Measurements from ENCODE around the gene SRSF3.
"Not testable (repeated sequence)": the region's sequence is repeated elsewhere in the genome, so short reads cannot be mapped to it uniquely, and the experiment has no call there.

The SRSF3 gene

GRCh38 chr6:36608788-36609563, 14.8 kb downstream of the SRSF3 start:
- no peak for TF ChIP-seq CTCF (IDR thresholded peaks at IDR 0.05; ENCODE audit: low read depth, low read length, missing control alignments)
- Histone ChIP-seq H3K4me3 (ENCODE audit: low read depth, low read length) (no peak overlapping the region), H3K27ac (no peak overlapping the region), H3K36me3 (replicated peaks) (peaks cover 54% of the 10 kb centered on the region), H3K27me3 (replicated peaks) (no peaks in the 10 kb centered on the region)
- in situ Hi-C loops (cut with HindIII; ENCODE audit: low pct_ligation_motif_present, low sequenced_read_pairs) = no loop called here
- DNase-seq = no peak

DNA sequence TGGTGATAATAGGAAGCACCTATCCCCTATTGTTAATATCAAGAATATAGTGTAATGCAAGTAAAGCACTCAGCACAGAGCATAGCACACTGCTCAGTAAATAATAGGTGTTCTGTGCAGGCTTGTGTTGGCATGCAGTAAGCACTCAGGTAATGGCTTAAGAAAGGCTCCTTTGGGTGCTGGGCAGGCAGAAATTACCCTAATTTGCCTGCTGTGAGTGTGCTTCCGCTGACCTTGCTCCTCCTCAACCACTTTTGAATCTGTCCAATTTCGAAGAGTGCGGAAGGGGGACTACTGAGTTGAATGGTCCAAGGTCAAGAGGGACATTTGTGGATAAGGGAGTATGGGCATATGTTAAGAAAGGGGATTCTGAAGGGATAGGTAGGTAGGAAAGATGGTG, 15.4 kb downstream of the SRSF3 start:
- Histone ChIP-seq H3K4me3 (ENCODE audit: low read depth, low read length) (no peak overlapping the region), H3K27me3 (replicated peaks) (no peaks in the 10 kb centered on the region), H3K36me3 (replicated peaks) (peaks cover 48% of the 10 kb centered on the region), H3K27ac (no peak overlapping the region)
- no peak for TF ChIP-seq CTCF (IDR thresholded peaks at IDR 0.05; ENCODE audit: low read depth, low read length, missing control alignments)
- DNase-seq = no peak
- in situ Hi-C loops (cut with HindIII; ENCODE audit: low pct_ligation_motif_present, low sequenced_read_pairs) = no loop called here

DNA sequence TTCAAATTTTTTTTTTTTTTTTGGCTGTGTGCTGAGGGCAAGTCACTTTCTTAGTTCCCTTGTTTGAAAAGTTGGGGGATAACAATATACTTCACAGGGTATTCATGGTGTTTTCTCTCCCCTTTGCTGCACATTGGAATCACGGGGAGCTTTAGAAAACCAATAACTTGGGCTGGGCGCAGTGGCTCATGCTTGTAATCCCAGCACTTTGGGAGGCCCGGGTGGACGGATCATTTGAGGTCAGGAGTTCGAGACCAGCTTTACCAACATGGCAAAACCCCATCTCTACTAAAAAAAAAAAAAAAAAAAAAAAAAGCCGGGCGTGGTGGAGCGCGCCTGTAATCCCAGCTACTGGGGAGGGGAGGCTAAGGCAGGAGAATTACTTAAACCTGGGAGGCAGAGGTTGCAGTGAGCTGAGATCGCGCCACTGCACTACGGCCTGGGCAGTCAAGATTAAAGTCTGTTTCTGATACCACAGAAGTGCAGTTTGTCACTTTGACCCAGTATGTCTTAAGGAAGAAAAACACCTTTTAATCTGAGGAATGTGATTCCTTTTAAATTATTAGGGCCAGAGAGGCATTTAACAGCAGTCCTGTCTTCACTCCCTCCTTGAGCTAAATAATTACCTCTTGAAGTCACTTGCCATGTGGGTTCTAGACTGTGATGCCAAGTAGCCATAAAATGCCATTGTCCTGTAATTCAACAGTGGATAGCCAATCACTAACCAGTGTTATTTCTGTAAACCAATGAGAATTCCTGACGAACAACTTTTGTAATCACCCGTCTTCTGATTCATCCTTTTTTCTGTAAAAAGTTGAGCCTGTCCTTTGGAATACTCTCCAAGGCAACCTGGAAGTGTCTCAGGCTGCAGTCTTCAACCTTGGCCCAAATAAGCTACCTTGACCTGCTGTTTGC, 16.1 kb downstream of the SRSF3 start:
- H3K4me3 ChIP-seq (ENCODE audit: low read depth, low read length) = no peak overlapping the region
- H3K36me3 ChIP-seq (replicated peaks) = peaks cover 41% of the 10 kb centered on the region
- DNase-seq = no peak
- no peak for TF ChIP-seq CTCF (IDR thresholded peaks at IDR 0.05; ENCODE audit: low read depth, low read length, missing control alignments)
- no peaks in the 10 kb centered on the region for H3K27me3 ChIP-seq (replicated peaks)
- in situ Hi-C loops (cut with HindIII; ENCODE audit: low pct_ligation_motif_present, low sequenced_read_pairs) = no loop called here
- no peak overlapping the region for H3K27ac ChIP-seq

DNA sequence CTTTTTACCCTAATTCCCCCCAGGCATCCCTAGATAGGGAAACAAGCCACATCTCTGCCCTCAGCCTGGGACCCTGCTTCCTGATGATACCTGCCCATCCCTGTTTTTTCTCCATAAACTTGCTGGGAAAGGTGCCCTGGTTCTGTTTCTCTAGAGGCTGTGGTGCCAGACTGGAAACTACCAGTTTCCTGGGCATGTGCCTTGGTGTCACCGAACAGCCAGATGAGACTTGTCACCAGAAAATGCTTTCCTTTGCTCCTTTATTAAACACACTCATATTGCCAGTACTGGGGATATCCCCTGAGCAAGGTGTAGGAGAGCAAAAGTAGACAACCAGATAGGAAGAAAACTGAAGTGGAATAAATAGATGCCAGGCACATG, 16.8 kb downstream of the SRSF3 start:
- no peak for DNase-seq
- Histone ChIP-seq H3K27me3 (replicated peaks) (no peaks in the 10 kb centered on the region), H3K27ac (no peak overlapping the region), H3K4me3 (ENCODE audit: low read depth, low read length) (no peak overlapping the region), H3K36me3 (replicated peaks) (peaks cover 35% of the 10 kb centered on the region)
- in situ Hi-C loops (cut with HindIII; ENCODE audit: low pct_ligation_motif_present, low sequenced_read_pairs) = no loop called here
- TF ChIP-seq CTCF (IDR thresholded peaks at IDR 0.05; ENCODE audit: low read depth, low read length, missing control alignments) = no peak

DNA sequence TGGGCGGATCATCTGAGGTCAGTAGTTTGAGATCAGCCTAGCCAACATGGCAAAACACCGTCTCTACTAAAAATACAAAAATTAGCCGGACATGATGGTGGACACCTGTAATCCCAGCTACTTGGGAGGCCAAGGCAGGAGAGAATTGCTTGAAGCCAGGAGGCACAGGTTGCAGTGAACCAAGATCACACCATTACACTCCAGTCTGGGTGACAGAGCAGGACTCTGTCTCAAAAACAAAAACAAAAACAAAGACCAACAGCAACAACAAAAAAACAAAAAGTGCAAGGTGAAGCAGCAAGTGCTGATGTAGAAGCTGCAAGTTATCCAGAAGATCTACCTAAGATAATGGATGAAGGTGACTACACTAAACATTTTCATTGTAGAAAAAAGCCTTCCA, 17.5 kb downstream of the SRSF3 start:
- peaks cover 30% of the 10 kb centered on the region for H3K36me3 ChIP-seq (replicated peaks)

DNA sequence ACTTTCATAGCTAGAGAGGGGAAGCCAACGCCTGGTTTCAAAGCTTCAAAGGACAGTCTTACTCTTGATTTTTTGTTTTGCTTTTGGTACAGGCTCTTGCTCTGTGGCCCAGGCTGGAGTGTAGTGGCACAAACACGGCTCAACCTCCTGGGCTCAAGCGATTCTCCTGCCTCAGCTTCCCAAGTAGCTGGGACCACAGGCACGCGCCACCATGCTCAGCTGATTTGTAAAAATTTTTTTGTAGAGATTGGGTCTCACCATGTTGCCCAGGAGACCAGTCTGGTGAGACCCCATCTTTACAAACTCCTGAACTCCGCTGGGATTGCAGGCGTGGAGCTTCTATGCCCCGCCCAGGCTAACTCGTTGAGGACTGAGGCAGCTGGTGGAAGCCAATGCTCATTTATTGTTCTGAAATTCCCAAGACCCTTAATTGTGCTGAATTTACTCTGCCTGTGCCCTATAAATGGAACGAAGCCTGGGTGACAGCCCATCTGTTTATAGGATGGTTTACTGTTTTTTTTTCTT, 18.0 kb downstream of the SRSF3 start:
- H3K4me3 ChIP-seq (ENCODE audit: low read depth, low read length) = no peak overlapping the region
- H3K36me3 ChIP-seq (replicated peaks) = peaks cover 25% of the 10 kb centered on the region
- no peak for TF ChIP-seq CTCF (IDR thresholded peaks at IDR 0.05; ENCODE audit: low read depth, low read length, missing control alignments)
- DNase-seq = no peak
- no peaks in the 10 kb centered on the region for H3K27me3 ChIP-seq (replicated peaks)
- H3K27ac ChIP-seq = no peak overlapping the region
- in situ Hi-C loops (cut with HindIII; ENCODE audit: low pct_ligation_motif_present, low sequenced_read_pairs) = no loop called here

More for the DNA sequence above, 17.5 kb downstream of the SRSF3 start:
- DNase-seq; H3K27me3 ChIP-seq (replicated peaks); H3K4me3 ChIP-seq (ENCODE audit: low read depth, low read length); H3K27ac ChIP-seq; in situ Hi-C loops (cut with HindIII; ENCODE audit: low pct_ligation_motif_present, low sequenced_read_pairs): not testable (repeated sequence)

Measured in brain microvascular endothelial cell (primary cell).